NCI-H2227 (cell line): ENCODE data around the gene NSMF.
"Not testable (repeated sequence)": the region's sequence is repeated elsewhere in the genome, so short reads cannot be mapped to it uniquely, and the experiment has no call there.

Experiments used
- DNase-seq: peaks from one replicate; lab custom pipeline; 2025; ENCODE audit not compliant: unreplicated experiment; lab: John Stamatoyannopoulos, UW

NSMF gene

DNA sequence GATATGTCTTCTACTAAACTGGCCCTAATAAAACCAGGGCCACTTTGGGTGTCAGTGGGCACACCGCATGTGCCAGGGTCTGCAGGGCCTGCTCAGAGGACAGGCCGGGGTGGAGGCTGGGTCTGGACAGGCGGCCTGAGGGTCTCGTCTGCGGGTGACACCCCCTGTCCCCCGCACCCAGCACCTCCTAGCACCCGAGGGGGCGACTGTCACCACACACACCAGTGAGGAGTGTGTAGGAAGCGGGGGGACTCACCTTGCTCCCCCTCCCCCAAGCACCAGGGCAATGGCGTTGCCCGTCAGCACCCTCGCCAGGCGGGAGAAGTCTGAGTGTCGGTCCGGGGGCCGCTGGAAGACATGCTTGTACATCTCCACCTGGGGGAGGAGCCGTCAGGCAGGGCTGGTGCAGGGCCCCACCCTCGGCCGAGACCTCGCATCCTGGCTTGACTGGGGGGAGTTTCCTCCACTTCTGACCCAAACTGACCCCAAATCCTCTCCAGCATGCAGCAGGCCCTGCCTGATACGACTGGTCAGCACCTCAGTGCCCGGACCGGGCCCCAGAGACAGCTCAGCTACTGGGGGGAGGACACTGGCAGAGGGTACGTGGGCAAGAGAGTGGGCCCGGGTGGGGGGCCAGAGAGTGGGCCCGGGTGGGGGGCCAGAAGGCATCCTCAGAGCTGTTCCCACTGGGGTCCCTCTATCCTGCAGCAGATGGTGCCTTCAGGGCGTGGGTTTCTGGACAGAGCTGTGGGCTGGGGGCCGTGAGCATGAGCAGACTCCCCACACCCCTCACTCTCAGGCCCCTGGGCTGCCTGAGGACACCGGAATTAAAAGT is 18.9 kb upstream of the NSMF start:
- no peak for DNase-seq

DNA sequence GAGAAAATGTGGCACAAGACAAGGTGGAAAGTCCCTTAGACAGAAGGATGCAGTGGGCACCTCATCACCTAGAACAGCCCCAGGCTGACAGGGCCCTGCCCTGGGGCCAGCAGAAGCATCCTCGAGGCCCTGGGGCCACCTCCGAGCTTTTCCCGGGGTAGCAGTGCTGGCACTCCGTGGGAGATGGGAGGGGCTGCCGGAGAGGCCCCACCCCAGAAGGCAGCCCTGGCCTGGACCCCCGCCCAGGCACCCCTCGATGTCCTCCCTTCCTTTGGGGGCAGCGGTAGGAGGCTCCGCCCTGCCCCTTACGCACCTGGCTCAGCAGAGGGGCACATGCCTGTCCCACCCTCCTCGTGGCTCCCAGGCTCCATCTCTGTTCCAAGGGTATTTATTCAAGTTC is 17.7 kb upstream of the NSMF start:
- no peak for DNase-seq

GRCh38 chr9:137475666-137476065 is 16.5 kb upstream of the NSMF start:
- no peak for DNase-seq

- DNase-seq: no peak
Observed at GRCh38 chr9:137474271-137474670, 15.1 kb upstream of the NSMF start.

DNA sequence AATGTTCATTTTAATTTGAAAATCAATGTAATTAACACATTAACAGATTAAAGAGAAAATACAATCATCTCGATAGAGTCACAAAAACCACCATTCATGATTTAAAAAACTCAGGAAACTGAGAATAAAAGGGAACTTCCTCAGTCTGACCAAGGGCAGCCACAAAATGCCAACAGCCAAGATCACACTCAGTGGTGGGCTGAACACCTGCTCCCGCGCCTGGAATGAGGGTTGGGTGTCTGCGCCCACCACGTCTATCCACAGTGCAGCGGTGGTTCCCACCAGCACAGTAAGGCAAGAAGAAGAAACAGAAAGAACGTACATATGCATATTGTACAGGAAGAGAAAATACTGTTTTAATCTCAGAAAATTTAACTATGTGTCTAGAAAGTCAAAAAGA is 11.7 kb upstream of the NSMF start:
- DNase-seq: no peak

- DNase-seq: no peak
Observed at GRCh38 chr9:137467896-137468295, 8.8 kb upstream of the NSMF start.

DNA sequence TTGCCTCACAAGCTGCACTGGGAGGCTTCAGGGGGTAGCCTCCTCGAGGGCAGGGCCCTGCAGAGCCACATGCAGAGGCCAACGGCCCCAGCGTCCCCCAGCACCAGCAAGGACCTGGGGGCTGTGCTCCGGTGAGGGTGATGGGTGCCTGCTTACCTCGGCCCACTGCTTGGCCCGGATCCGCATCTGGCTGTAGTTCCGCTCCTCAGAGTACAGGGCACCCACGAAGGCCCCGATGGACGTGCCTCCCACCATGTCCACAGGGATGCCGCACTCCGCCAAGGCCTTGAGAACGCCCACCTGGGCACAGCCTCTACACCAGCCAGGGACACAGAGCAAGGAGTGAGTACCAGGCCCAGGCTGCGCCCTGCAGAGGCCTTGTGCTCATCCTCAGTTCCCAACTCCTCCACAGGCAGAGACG is 8.0 kb upstream of the NSMF start:
- DNase-seq: no peak

- not testable (repeated sequence) for DNase-seq
Observed at GRCh38 chr9:137466389-137467085, 7.4 kb upstream of the NSMF start.

DNA sequence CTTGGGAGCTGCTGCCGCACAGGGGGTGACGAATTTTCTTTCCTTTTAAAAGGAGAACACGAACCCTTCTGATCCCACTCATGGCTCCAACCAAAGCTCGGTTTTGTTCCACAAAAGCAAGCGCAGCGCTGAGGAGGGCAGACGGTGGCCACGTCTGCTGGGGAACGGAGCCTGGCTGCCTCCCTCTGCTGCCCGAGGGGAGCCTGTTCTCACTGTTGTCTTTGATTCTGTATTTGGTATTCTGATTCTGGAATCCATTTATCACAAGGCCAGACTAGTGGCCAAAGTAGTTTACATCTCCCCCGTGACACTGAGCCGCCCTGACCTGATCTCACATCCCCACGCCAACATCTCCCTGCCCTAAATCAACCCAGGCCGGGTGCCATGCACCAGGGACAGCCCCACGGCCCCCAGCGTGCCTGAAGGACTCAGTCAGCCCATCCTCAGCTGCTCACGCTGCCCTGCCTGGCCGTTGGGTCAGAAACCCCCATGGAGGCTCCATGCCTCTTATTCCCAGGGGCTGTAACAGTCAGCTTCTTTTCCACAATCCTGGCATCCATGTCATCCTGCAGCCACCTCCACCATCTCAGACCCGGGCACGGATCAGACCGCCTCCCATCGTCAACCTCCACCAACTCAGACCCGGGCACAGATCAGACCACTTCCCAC is 6.7 kb upstream of the NSMF start:
- DNase-seq: no peak

DNA sequence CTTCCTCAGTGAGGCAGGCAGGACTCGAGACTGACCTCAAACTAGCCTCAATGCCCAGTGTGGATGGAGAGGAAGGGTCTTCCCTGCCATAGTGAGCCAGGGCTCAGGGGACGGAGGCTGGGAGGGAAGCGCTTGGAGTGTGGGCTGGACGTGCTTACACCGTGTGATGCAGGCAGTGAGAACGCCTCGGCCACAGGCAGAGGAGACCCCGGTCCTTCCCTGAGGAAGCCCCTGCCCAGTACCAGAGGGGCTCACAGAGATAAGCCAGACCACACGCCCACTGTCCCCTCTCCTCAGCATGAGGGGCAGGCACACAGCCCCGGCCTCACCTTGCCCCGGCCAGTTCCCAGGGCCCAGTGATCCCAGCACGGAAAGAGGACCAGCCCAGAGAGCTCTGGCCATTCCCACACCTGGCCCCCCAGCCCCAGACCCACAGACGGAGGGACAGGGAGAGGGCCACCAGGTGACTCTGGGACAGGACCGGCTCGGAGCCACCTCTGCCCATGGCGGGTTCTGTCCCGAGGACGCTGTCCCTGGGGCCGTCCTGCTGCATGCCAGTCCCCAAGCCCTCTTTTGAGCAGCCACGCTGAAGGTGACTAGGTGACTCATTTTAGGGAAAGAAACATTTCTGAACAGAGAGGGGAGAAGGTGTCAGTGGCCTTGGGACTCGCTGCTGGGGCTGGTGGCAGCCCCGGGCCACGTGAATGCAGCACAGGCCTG is 6.0 kb upstream of the NSMF start:
- DNase-seq: no peak

GRCh38 chr9:137464291-137464999 is 5.3 kb upstream of the NSMF start:
- no peak for DNase-seq

GRCh38 chr9:137463931-137464290 is 4.8 kb upstream of the NSMF start:
- DNase-seq: no peak

- no peak for DNase-seq
Observed at GRCh38 chr9:137462986-137463930, 4.1 kb upstream of the NSMF start.

DNA sequence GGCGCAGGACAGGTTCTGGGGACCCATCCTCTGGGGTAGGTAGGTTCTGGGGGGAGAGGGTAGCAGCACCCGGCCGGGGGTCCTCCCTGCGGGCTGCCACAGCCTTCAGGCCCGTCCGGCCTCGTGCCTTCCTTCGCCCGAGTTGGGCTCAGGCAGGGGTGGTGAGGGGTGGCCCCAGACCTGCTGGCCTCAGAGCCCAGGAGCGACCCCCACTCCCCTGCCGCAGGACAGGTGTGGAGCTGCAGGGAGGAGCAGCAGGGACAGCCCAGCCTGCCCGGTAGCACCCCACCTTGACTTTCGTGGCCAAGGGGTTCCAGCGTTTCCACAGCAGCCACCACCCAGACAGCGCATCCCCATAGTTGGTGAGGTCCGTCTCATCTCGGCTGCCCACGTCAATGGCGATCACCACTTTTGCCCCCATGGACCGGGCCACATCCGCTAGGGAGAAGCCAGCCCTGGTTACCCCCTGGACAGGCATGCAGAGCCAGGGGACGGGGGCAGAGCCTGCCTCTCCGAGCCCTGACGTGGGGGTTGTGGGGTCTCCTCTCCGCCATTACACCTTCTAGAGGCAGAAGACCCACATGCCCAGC is 3.4 kb upstream of the NSMF start:
- DNase-seq: no peak

GRCh38 chr9:137461663-137462395 is 2.7 kb upstream of the NSMF start:
- DNase-seq: no peak

DNA sequence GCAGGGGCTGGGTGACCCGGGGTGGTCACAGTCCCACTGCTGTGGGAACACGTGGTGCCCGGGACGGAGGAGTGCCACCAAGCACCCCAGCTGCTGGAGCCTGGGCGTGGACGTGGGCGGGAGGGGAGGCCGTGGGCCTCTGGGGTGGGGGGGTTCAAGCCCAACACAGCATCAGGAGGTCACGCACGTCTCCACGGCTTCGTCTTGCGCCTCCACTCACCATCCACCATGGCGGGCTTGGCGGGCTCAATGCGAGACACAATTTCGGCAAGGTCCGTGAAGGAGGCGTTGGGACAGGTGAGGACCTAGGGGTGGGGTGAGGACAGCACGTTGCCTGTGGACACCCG is 2.2 kb upstream of the NSMF start:
- DNase-seq: no peak

DNA sequence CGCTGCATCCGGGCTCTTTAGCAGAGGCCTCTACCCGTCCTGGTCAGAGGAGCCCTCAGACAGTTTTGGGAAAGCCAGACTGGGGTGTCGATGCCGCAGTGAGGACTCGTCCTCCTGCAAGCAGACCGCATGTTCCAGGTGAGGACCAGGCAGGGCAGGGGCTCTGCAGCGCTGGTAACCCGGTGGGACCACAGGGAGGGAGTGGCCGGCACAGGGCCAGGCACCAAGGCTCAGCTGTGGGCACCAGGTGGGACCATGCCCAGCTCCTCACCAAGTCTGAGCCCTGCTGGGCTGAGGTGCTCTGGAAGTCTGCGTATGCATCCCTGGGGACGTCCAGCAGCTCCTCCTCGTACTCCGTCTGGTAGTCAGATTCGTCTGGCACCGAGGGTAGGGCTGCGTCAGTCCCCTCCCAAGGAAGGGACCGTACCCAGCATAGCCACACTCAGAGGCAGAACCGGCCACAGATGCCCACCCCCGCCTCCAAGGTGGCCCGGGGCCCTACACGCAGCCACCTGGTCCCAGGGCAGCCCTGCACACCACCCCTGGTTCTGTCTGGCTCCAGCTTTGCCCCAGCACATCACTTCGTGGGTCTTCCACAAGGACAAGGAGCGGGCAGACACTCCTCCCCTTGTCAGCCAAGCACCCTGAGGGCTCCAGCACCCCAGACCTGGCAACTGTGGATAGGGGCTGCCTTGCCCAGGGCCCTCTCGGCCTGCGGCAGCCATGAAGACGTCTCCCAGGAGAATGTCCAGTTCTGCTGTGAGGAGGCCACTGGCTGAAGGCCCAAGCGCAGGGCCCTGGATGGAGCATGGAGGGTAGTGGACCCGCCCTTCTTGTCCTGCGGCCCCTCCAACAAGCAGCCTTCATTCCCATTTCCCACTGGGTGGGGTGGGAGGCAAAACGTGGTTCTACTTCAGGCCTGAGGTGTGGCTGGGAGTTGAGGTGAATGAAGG is 1.5 kb upstream of the NSMF start:
- no peak for DNase-seq
